ENCODE data around the gene PROK1. TPM values are rescaled to one million over a fixed set of nuclear protein-coding genes. Genes with fewer than 3 reads are reported as not detected.

Gene PROK1
- total RNA-seq, 2 donors from 2014 or later = 10.7 to 75.3 TPM

DNA sequence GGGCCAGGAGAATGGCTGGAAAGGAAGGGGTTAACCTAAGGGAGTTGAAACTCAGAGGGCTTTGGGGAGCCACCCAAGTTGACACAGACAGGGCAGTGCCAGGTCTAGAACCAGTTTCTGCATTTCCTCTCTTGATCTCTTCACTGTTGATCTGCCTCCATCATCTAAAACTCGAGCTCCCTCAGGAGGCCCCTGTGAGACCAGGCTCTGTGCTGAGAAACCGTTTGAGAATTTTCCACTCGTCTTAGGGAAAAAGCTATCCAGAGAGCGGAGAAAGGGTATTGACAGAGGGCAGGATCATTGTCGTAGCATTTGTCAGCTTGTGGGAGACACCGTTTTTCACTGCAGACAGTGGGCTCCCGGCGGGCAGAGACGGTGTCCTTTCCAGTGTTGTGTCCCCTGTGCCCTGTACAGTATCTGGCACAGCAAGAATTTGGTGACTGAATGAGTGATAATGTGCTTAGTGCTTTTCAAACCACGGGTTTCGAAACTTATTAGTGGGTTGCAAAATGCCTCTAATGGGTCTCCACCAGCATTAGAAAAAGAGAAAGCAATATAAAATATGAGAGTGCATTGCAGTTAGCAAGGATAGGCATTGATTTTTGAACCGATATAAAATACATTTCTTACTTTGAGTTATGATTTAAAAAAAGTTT lies 31.1 kb downstream of the PROK1 start:
- H3K4me1 ChIP-seq (replicated peaks) = no peaks in the 10 kb centered on the region
- WGBS = 66% methylated on average over 12 of the region's 12 CpGs

DNA sequence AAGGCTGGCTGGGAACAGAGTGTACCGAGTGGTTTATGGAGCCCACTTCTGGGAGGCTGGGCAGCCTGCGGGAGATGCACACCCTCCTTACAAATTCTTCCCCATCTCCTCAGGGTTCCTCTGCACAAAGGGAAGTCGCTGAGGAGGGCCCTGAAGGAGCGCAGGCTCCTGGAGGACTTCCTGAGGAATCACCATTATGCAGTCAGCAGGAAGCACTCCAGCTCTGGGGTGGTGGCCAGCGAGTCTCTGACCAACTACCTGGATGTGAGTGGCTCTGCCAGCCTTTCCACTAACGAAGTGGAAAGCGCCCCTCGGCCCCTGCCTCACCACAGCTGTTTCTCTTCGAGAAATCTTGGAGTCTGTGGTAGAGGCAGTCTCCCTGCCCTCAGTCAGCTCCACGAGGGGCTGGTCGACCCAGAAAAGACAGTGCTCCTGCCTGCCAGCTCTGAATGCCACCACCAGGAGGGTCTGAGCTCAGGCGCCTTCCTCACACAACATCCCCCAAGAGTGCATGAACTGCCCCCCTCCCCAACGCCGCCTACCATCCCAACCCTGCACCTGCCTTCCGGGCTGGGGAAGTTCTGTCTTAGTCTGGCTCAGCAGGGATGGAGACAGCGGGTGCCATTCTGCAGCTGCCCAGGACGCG lies 31.8 kb downstream of the PROK1 start:
- H3K36me3 ChIP-seq = no peaks in the 10 kb centered on the region
- no peak for DNase-seq (ENCODE audit: low spot score)
- WGBS = 62% methylated on average over 18 of the region's 18 CpGs
- no peaks in the 10 kb centered on the region for H3K27me3 ChIP-seq (replicated peaks; ENCODE audit: insufficient read depth)
- H3K4me3 ChIP-seq = no peak overlapping the region
- TF ChIP-seq POLR2AphosphoS5 (IDR thresholded peaks at IDR 0.05) (no peak), POLR2A (IDR thresholded peaks at IDR 0.05) (no peak)
- TF ChIP-seq, protein P1, sequence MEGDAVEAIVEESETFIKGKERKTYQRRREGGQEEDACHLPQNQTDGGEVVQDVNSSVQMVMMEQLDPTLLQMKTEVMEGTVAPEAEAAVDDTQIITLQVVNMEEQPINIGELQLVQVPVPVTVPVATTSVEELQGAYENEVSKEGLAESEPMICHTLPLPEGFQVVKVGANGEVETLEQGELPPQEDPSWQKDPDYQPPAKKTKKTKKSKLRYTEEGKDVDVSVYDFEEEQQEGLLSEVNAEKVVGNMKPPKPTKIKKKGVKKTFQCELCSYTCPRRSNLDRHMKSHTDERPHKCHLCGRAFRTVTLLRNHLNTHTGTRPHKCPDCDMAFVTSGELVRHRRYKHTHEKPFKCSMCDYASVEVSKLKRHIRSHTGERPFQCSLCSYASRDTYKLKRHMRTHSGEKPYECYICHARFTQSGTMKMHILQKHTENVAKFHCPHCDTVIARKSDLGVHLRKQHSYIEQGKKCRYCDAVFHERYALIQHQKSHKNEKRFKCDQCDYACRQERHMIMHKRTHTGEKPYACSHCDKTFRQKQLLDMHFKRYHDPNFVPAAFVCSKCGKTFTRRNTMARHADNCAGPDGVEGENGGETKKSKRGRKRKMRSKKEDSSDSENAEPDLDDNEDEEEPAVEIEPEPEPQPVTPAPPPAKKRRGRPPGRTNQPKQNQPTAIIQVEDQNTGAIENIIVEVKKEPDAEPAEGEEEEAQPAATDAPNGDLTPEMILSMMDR (IDR thresholded peaks at IDR 0.05) = no peak
- no peaks in the 10 kb centered on the region for H3K9me3 ChIP-seq
- no peaks in the 10 kb centered on the region for H3K4me1 ChIP-seq (replicated peaks)
- H3K27ac ChIP-seq = no peak overlapping the region
- intact Hi-C loops (cut with DNase I) = no loop called here

More for the DNA sequence above, 31.1 kb downstream of the PROK1 start:
- intact Hi-C loops (cut with DNase I) = no loop called here
- Histone ChIP-seq H3K36me3 (no peaks in the 10 kb centered on the region), H3K27me3 (replicated peaks; ENCODE audit: insufficient read depth) (no peaks in the 10 kb centered on the region), H3K4me3 (no peak overlapping the region), H3K9me3 (no peaks in the 10 kb centered on the region), H3K27ac (no peak overlapping the region)
- TF ChIP-seq, protein P1 (IDR thresholded peaks at IDR 0.05) = no peak
- no peak for TF ChIP-seq POLR2AphosphoS5 (IDR thresholded peaks at IDR 0.05)
- no peak for TF ChIP-seq POLR2A (IDR thresholded peaks at IDR 0.05)
- DNase-seq (ENCODE audit: low spot score) = no peak

- Histone ChIP-seq H3K27ac (no peak overlapping the region), H3K4me3 (no peak overlapping the region), H3K9me3 (no peaks in the 10 kb centered on the region), H3K36me3 (no peaks in the 10 kb centered on the region), H3K27me3 (replicated peaks; ENCODE audit: insufficient read depth) (no peaks in the 10 kb centered on the region), H3K4me1 (replicated peaks) (no peaks in the 10 kb centered on the region)
- DNase-seq (ENCODE audit: low spot score) = no peak
- WGBS = 78% methylated on average over 9 of the region's 9 CpGs
- TF ChIP-seq, protein P1 (IDR thresholded peaks at IDR 0.05) = no peak
- TF ChIP-seq POLR2AphosphoS5 (IDR thresholded peaks at IDR 0.05) (no peak), POLR2A (IDR thresholded peaks at IDR 0.05) (no peak)
- intact Hi-C loops (cut with DNase I) = no loop called here
Measured at GRCh38 chr1:110483308-110483685, 32.3 kb downstream of the PROK1 start.

GRCh38 chr1:110484801-110485200 lies 33.9 kb downstream of the PROK1 start:
- Histone ChIP-seq H3K27ac (no peak overlapping the region), H3K4me1 (replicated peaks) (no peaks in the 10 kb centered on the region), H3K4me3 (no peak overlapping the region), H3K36me3 (no peaks in the 10 kb centered on the region), H3K9me3 (no peaks in the 10 kb centered on the region), H3K27me3 (replicated peaks; ENCODE audit: insufficient read depth) (no peaks in the 10 kb centered on the region)
- 90% methylated on average over 12 of the region's 12 CpGs for WGBS
- DNase-seq (ENCODE audit: low spot score) = no peak
- intact Hi-C loops (cut with DNase I) = no loop called here
- no peak for TF ChIP-seq POLR2AphosphoS5 (IDR thresholded peaks at IDR 0.05)
- TF ChIP-seq, protein P1 (IDR thresholded peaks at IDR 0.05) = no peak
- no peak for TF ChIP-seq POLR2A (IDR thresholded peaks at IDR 0.05)

DNA sequence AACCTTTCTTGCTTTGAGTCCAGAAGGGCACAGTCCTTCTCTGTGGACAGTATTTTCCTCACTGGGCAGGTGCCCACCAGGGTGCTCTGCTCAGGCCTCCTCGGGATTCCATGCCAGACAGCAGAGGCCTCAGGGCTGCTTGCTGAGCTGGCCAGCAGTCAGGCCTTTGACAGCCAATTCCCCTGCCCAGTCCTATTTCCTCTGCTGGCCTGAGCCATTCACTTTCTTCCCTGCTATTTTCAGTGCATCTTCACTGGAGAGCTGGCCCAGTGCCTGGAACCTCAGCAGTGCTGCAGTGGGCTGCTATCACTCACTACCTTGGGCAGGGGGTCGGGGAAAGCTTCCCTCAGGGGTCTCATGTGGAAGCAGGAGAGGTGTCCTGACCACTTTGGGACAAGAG lies 34.8 kb downstream of the PROK1 start:
- Histone ChIP-seq H3K27me3 (replicated peaks; ENCODE audit: insufficient read depth) (no peaks in the 10 kb centered on the region), H3K4me3 (no peak overlapping the region), H3K27ac (no peak overlapping the region), H3K4me1 (replicated peaks) (no peaks in the 10 kb centered on the region), H3K36me3 (no peaks in the 10 kb centered on the region), H3K9me3 (no peaks in the 10 kb centered on the region)
- WGBS = 13% methylated on average over 2 of the region's 2 CpGs
- intact Hi-C loops (cut with DNase I) = no loop called here
- no peak for TF ChIP-seq POLR2A (IDR thresholded peaks at IDR 0.05)
- TF ChIP-seq, protein P1 (IDR thresholded peaks at IDR 0.05) = no peak
- TF ChIP-seq POLR2AphosphoS5 (IDR thresholded peaks at IDR 0.05) = no peak
- no peak for DNase-seq (ENCODE audit: low spot score)

Data from prostate gland (tissue), 2 donors.